ENCODE data around the gene ZCCHC24. TPM values are rescaled to one million over a fixed set of nuclear protein-coding genes. Genes with fewer than 3 reads are reported as not detected.

The ZCCHC24 gene
- polyA plus RNA-seq, 1 of the 3 experiments (the other 2 are of a cell fraction): 15.8 TPM

DNA sequence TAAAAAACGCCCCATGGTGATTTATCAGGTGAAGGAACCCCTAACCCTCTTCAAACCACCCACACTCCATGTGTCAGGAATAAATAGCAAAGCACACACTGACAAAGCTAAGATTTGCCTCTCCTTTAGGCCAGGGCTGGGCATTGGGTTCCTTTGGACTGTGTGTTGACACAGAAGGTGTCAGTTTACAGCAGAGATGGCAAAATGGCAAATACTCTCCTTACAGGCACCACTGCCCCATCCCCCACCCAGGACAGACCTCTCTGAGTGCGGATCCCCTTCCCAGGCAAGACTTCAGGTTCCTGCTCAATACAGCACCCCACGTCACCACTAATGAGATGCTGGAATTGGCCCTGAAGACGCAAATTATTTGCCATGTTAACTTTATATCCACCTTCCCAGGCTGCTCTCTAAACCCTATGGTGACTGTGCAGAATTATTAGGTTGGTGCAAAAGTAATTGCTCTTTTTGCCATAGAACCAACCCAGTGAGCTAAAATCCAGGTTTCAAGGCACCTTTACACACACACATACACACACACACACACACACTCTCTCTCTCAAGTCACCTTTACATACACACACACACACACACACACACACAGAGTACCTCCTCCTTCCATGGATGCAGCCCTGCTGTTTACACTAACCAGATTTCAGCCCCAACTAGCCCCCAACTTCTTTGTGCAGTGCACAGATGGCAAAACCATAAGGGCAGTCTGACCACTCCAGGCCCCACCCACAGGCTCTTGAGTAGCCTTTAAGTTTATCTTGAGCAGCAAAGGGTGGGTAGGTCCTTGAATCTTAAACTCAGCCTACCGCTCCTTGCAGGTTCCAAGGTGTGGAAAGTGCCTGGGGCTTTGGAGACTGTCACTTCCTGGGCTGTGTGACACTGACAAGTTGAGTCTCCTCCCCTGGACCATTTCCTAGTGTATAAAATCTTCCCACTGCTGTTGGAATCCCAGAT is 4.0 kb upstream of the ZCCHC24 start:
- TF ChIP-seq FOXM1 (IDR thresholded peaks at IDR 0.05; ENCODE audit: low read depth) (no peak), RCOR1 (IDR thresholded peaks at IDR 0.05; ENCODE audit: low read length) (no peak), RAD21 (IDR thresholded peaks at IDR 0.05; ENCODE audit: low read length) (no peak)
- TF ChIP-seq, protein P1, sequence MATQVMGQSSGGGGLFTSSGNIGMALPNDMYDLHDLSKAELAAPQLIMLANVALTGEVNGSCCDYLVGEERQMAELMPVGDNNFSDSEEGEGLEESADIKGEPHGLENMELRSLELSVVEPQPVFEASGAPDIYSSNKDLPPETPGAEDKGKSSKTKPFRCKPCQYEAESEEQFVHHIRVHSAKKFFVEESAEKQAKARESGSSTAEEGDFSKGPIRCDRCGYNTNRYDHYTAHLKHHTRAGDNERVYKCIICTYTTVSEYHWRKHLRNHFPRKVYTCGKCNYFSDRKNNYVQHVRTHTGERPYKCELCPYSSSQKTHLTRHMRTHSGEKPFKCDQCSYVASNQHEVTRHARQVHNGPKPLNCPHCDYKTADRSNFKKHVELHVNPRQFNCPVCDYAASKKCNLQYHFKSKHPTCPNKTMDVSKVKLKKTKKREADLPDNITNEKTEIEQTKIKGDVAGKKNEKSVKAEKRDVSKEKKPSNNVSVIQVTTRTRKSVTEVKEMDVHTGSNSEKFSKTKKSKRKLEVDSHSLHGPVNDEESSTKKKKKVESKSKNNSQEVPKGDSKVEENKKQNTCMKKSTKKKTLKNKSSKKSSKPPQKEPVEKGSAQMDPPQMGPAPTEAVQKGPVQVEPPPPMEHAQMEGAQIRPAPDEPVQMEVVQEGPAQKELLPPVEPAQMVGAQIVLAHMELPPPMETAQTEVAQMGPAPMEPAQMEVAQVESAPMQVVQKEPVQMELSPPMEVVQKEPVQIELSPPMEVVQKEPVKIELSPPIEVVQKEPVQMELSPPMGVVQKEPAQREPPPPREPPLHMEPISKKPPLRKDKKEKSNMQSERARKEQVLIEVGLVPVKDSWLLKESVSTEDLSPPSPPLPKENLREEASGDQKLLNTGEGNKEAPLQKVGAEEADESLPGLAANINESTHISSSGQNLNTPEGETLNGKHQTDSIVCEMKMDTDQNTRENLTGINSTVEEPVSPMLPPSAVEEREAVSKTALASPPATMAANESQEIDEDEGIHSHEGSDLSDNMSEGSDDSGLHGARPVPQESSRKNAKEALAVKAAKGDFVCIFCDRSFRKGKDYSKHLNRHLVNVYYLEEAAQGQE (IDR thresholded peaks at IDR 0.05; ENCODE audit: low read depth, low read length): no peak
- TF ChIP-seq, protein P2, sequence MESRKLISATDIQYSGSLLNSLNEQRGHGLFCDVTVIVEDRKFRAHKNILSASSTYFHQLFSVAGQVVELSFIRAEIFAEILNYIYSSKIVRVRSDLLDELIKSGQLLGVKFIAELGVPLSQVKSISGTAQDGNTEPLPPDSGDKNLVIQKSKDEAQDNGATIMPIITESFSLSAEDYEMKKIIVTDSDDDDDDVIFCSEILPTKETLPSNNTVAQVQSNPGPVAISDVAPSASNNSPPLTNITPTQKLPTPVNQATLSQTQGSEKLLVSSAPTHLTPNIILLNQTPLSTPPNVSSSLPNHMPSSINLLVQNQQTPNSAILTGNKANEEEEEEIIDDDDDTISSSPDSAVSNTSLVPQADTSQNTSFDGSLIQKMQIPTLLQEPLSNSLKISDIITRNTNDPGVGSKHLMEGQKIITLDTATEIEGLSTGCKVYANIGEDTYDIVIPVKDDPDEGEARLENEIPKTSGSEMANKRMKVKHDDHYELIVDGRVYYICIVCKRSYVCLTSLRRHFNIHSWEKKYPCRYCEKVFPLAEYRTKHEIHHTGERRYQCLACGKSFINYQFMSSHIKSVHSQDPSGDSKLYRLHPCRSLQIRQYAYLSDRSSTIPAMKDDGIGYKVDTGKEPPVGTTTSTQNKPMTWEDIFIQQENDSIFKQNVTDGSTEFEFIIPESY (IDR thresholded peaks at IDR 0.05; ENCODE audit: borderline replicate concordance, low read depth): no peak
- no peak overlapping the region for H3K9ac ChIP-seq
- H3K9me2 ChIP-seq: no peaks in the 10 kb centered on the region
- peaks cover 4% of the 10 kb centered on the region for H3K79me2 ChIP-seq (ENCODE audit: insufficient read depth)
- H3K36me3 ChIP-seq (replicated peaks in 1 of 2; ENCODE audit: control insufficient read depth in 1 of 2, insufficient read depth in 2 of 2, low read length in 1 of 2): no peaks in the 10 kb centered on the region
- ChIA-PET CTCF (interaction anchor here (0.6 to 2.7 kb wide), 5 partner anchors 18 to 76 kb away, joined by 3 to 9 read pairs (median 3); no protein-coding TSS in a partner anchor), POLR2A (no interaction called here)
- peaks cover 10 to 19% of the 10 kb centered on the region in 2 experiments; a peak in 3 of 4 replicates for H3K4me1 ChIP-seq (ENCODE audit: control insufficient read depth in 1 of 2, insufficient read depth in 2 of 2, low read depth in 1 of 2, low read length in 1 of 2)
- no peak overlapping the region for H3K4me3 ChIP-seq (ENCODE audit: low read depth in 2 of 2, low read length in 1 of 2)
- H3K9me3 ChIP-seq: no peaks in the 10 kb centered on the region
- H3F3A ChIP-seq (replicated peaks; ENCODE audit: insufficient read depth): peaks cover 11% of the 10 kb centered on the region
- WGBS (ENCODE audit: low lambda C conversion rate): 80% methylated on average over 4 of the region's 5 CpGs
- DNase-seq: no peak
- H4K20me1 ChIP-seq (ENCODE audit: insufficient read depth): no peaks in the 10 kb centered on the region
- no peak overlapping the region for H2AFZ ChIP-seq (ENCODE audit: low read depth)
- no peak overlapping the region for H3K4me2 ChIP-seq
- H3K27me3 ChIP-seq (ENCODE audit: insufficient read depth): no peaks in the 10 kb centered on the region
- no peak overlapping the region for H3K27ac ChIP-seq (ENCODE audit: low read depth in 2 of 2, low read length in 1 of 2)

DNA sequence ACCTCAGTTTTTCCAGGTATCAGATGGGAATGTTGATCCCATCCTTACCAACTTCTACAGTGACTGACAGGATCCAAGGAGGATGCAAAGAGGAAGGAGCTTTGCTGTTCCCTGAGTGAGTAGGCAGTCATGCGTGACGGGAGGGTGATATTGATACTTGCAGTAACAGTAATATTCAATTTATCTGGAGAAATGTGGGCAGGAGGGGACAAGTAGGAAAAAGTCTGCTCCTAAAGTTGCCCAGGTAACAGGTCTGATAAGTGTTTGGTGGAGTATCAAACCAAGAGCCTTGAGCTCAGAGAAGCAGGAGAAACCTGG is 3.3 kb upstream of the ZCCHC24 start:
- Histone ChIP-seq H3K4me3 (ENCODE audit: low read depth in 2 of 2, low read length in 1 of 2) (no peak overlapping the region), H2AFZ (ENCODE audit: low read depth) (no peak overlapping the region), H3K9ac (no peak overlapping the region), H3K27ac (ENCODE audit: low read depth in 2 of 2, low read length in 1 of 2) (no peak overlapping the region), H3K9me3 (no peaks in the 10 kb centered on the region), H3K9me2 (no peaks in the 10 kb centered on the region), H3K4me1 (ENCODE audit: control insufficient read depth in 1 of 2, insufficient read depth in 2 of 2, low read depth in 1 of 2, low read length in 1 of 2) (peaks cover 10 to 26% of the 10 kb centered on the region in 2 experiments; a peak in 3 of 4 replicates), H3K27me3 (ENCODE audit: insufficient read depth) (no peaks in the 10 kb centered on the region), H4K20me1 (ENCODE audit: insufficient read depth) (peaks cover 4% of the 10 kb centered on the region), H3F3A (replicated peaks; ENCODE audit: insufficient read depth) (peaks cover 11% of the 10 kb centered on the region), H3K4me2 (no peak overlapping the region), H3K79me2 (ENCODE audit: insufficient read depth) (peaks cover 12% of the 10 kb centered on the region), H3K36me3 (replicated peaks in 1 of 2; ENCODE audit: control insufficient read depth in 1 of 2, insufficient read depth in 2 of 2, low read length in 1 of 2) (no peaks in the 10 kb centered on the region)
- ChIA-PET CTCF (interaction anchor here (0.6 to 2.7 kb wide), 6 partner anchors 19 to 75 kb away, joined by 3 to 9 read pairs (median 4); no protein-coding TSS in a partner anchor), POLR2A (no interaction called here)
- no peak for DNase-seq
- 100% methylated on average over 2 of the region's 2 CpGs for WGBS (ENCODE audit: low lambda C conversion rate)
- TF ChIP-seq RFX5 (IDR thresholded peaks at IDR 0.05; ENCODE audit: low read length) (no peak), RAD21 (IDR thresholded peaks at IDR 0.05; ENCODE audit: low read length) (no peak), GATA2 (CRISPR knock-in tag; IDR thresholded peaks at IDR 0.05) (no peak), NRF1 (IDR thresholded peaks at IDR 0.05; ENCODE audit: low read depth, low read length) (no peak), EP300 (IDR thresholded peaks at IDR 0.05; ENCODE audit: borderline replicate concordance in 1 of 2, low read depth in 1 of 2, low read length in 1 of 2) (no peak), SMC3 (IDR thresholded peaks at IDR 0.05; ENCODE audit: low read depth, low read length) (no peak), POLR2AphosphoS5 (IDR thresholded peaks at IDR 0.05; ENCODE audit: low read depth, low read length) (no peak)
- TF ChIP-seq, protein P3, sequence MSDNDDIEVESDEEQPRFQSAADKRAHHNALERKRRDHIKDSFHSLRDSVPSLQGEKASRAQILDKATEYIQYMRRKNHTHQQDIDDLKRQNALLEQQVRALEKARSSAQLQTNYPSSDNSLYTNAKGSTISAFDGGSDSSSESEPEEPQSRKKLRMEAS (IDR thresholded peaks at IDR 0.05; ENCODE audit: low read depth): no peak
- TF ChIP-seq, protein P4, sequence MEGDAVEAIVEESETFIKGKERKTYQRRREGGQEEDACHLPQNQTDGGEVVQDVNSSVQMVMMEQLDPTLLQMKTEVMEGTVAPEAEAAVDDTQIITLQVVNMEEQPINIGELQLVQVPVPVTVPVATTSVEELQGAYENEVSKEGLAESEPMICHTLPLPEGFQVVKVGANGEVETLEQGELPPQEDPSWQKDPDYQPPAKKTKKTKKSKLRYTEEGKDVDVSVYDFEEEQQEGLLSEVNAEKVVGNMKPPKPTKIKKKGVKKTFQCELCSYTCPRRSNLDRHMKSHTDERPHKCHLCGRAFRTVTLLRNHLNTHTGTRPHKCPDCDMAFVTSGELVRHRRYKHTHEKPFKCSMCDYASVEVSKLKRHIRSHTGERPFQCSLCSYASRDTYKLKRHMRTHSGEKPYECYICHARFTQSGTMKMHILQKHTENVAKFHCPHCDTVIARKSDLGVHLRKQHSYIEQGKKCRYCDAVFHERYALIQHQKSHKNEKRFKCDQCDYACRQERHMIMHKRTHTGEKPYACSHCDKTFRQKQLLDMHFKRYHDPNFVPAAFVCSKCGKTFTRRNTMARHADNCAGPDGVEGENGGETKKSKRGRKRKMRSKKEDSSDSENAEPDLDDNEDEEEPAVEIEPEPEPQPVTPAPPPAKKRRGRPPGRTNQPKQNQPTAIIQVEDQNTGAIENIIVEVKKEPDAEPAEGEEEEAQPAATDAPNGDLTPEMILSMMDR (IDR thresholded peaks at IDR 0.05): no peak
- TF ChIP-seq, protein P2 (IDR thresholded peaks at IDR 0.05; ENCODE audit: borderline replicate concordance, low read depth): no peak
- TF ChIP-seq, protein P5, sequence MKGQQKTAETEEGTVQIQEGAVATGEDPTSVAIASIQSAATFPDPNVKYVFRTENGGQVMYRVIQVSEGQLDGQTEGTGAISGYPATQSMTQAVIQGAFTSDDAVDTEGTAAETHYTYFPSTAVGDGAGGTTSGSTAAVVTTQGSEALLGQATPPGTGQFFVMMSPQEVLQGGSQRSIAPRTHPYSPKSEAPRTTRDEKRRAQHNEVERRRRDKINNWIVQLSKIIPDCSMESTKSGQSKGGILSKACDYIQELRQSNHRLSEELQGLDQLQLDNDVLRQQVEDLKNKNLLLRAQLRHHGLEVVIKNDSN (IDR thresholded peaks at IDR 0.05; ENCODE audit: borderline replicate concordance, low read depth): no peak

All from SK-N-SH (cell line).